HepG2 (cell line): ENCODE measurements around the gene CEP78. TPM values are rescaled to one million over a fixed set of nuclear protein-coding genes. Genes with fewer than 3 reads are reported as not detected.
A peak's percentile ranks its signal among the peaks of the same experiment; 100 is the strongest.

Experiments
- CBX5 ChIP-seq: sonication (generic); formaldehyde crosslinking; IDR thresholded peaks from 2 replicates; pipeline ENCODE4 v1.4.0; 2020; ENCODE audit warnings: missing genetic modification reagents, borderline replicate concordance
- CSRNP1 ChIP-seq: sonication (generic); formaldehyde crosslinking; IDR thresholded peaks from 2 replicates; pipeline ENCODE4 v1.8.1; 2023; ENCODE audit warnings: mild to moderate bottlenecking, missing genetic modification reagents
- HMGA1 ChIP-seq: sonication (generic); formaldehyde crosslinking; conservative IDR thresholded peaks from 2 replicates; pipeline ENCODE4 v1.4.0; 2020; ENCODE audit warnings: missing genetic modification reagents
- HNF4A ChIP-seq: sonication (generic); formaldehyde crosslinking; IDR thresholded peaks from 2 replicates; pipeline ENCODE4 v1.4.0; 2020; ENCODE audit warnings: missing genetic modification reagents
- IKZF4 ChIP-seq: sonication (generic); formaldehyde crosslinking; IDR thresholded peaks from 2 replicates; pipeline ENCODE4 v1.5.1; 2020; ENCODE audit warnings: borderline replicate concordance, mild to moderate bottlenecking, low read depth, missing genetic modification reagents; ENCODE audit errors: not compliant biosample characterization
- KAT8 ChIP-seq: IDR thresholded peaks from 2 replicates; pipeline ENCODE4 v1.6.1; 2016; ENCODE audit warnings: missing genetic modification reagents, missing compliant biosample characterization
- NFE2L2 ChIP-seq: fragments of 150-350 bp; IDR thresholded peaks from 2 replicates; pipeline ENCODE4 v1.6.1; 2014; ENCODE audit warnings: low read length
- PHF20 ChIP-seq: sonication (generic); formaldehyde crosslinking; IDR thresholded peaks from 2 replicates; pipeline ENCODE4 v1.5.0; 2020; ENCODE audit warnings: mild to moderate bottlenecking, missing genetic modification reagents
- POGZ ChIP-seq: sonication (generic); formaldehyde crosslinking; IDR thresholded peaks from 2 replicates; pipeline ENCODE4 v1.4.0; 2020; ENCODE audit warnings: mild to moderate bottlenecking, missing genetic modification reagents
- RFXANK ChIP-seq: IDR thresholded peaks from 2 replicates; pipeline ENCODE4 v1.6.1; 2016
- SIN3B ChIP-seq: fragments of 150-350 bp; IDR thresholded peaks from 2 replicates; pipeline ENCODE4 v1.6.1; 2014; ENCODE audit warnings: low read length
- TBX3 ChIP-seq: fragments of 450-650 bp; IDR thresholded peaks from 2 replicates; pipeline ENCODE4 v1.6.1; 2017; ENCODE audit warnings: antibody characterized with exemption, mild to moderate bottlenecking, inconsistent platforms, borderline replicate concordance
- TCF12 ChIP-seq, 2 experiments: fragments of 450-650 bp in 1 of 2; sonication (generic) in 1 of 2; formaldehyde crosslinking in 1 of 2; IDR thresholded peaks; 2 replicates each; pipeline versions ENCODE4 v1.6.1 to v1.8.0; 2017 to 2022; ENCODE audit warnings: antibody characterized with exemption in 1 of 2, mild to moderate bottlenecking in 1 of 2, missing genetic modification reagents in 1 of 2, moderate library complexity in 1 of 2
- ZNF160 ChIP-seq: sonication (generic); formaldehyde crosslinking; IDR thresholded peaks from 2 replicates; pipeline ENCODE4 v1.8.0; 2022; ENCODE audit warnings: mild to moderate bottlenecking, inconsistent platforms, missing genetic modification reagents
- ZNF333 ChIP-seq: sonication (generic); formaldehyde crosslinking; IDR thresholded peaks from 2 replicates; pipeline ENCODE4 v1.4.0; 2020; ENCODE audit warnings: mild to moderate bottlenecking, missing genetic modification reagents, borderline replicate concordance
- ZNF432 ChIP-seq: sonication (generic); formaldehyde crosslinking; IDR thresholded peaks from 2 replicates; pipeline ENCODE4 v1.5.0; 2020; ENCODE audit warnings: missing genetic modification reagents, mild to moderate bottlenecking, borderline replicate concordance
- ZNF589 ChIP-seq: sonication (generic); formaldehyde crosslinking; conservative IDR thresholded peaks from 2 replicates; pipeline ENCODE4 v1.8.0; 2022; ENCODE audit warnings: mild to moderate bottlenecking, moderate library complexity, missing genetic modification reagents
- ZNF644 ChIP-seq: IDR thresholded peaks from 2 replicates; pipeline ENCODE4 v1.6.1; 2016; ENCODE audit warnings: low read depth
- ZNF784 ChIP-seq: sonication (generic); formaldehyde crosslinking; IDR thresholded peaks from 2 replicates; pipeline ENCODE4 v1.5.1; 2020; ENCODE audit warnings: missing genetic modification reagents, mild to moderate bottlenecking, borderline replicate concordance
- ZNF839 ChIP-seq: sonication (generic); formaldehyde crosslinking; IDR thresholded peaks from 2 replicates; pipeline ENCODE4 v1.4.0; 2020; ENCODE audit warnings: missing genetic modification reagents, mild to moderate bottlenecking, borderline replicate concordance
- ZNF878 ChIP-seq: sonication (generic); formaldehyde crosslinking; IDR thresholded peaks from 2 replicates; pipeline ENCODE4 v1.8.1; 2023; ENCODE audit warnings: mild to moderate bottlenecking, missing genetic modification reagents, moderate library complexity
- ZSCAN20 ChIP-seq: sonication (generic); formaldehyde crosslinking; IDR thresholded peaks from 2 replicates; pipeline ENCODE4 v1.4.0; 2020; ENCODE audit warnings: missing genetic modification reagents, mild to moderate bottlenecking, borderline replicate concordance
- polyA plus RNA-seq, 8 experiments: library from polyadenylated mRNA; depleted of rRNA in 3 of 8; stranded (reverse) in 7 of 8; unstranded in 1 of 8; fragments of >200 nt; fragmentation: Illumina TruSeq in 4 of 8; extraction: Trizol in 4 of 8; gene quantifications; 2 replicates each; pipeline versions ENCODE4 v1.2.1 to v1.2.3, GENCODE V29; 2011 to 2016; ENCODE audit warnings: low read depth in 4 of 8, missing spikeins in 1 of 8, mixed read lengths in 1 of 8; ENCODE audit not compliant: insufficient read depth in 1 of 8
- total RNA-seq, 5 experiments: library from RNA; depleted of rRNA; stranded (reverse); fragments of >200 nt; fragmentation: Illumina TruSeq; extraction: Trizol; gene quantifications; 2 replicates each; pipeline ENCODE4 v1.2.3, GENCODE V29; 2016; ENCODE audit warnings: low read depth in 1 of 5
- TF ChIP-seq, protein P1 (sequence below): sonication (generic); formaldehyde crosslinking; IDR thresholded peaks from 2 replicates; pipeline ENCODE4 v1.8.1; 2023; ENCODE audit warnings: mild to moderate bottlenecking, inconsistent platforms, moderate library complexity, missing genetic modification reagents, borderline replicate concordance
- TF ChIP-seq, protein P2 (sequence below): IDR thresholded peaks from 2 replicates; pipeline ENCODE4 v1.6.1; 2016; ENCODE audit warnings: control low read depth

The CEP78 gene
- total and polyA plus RNA-seq, 2 of the 13 experiments (the other 11 are each of a cell fraction or from before 2014, with no cell fraction given) = 5.1 to 30.8 TPM

- TF ChIP-seq, protein P1, sequence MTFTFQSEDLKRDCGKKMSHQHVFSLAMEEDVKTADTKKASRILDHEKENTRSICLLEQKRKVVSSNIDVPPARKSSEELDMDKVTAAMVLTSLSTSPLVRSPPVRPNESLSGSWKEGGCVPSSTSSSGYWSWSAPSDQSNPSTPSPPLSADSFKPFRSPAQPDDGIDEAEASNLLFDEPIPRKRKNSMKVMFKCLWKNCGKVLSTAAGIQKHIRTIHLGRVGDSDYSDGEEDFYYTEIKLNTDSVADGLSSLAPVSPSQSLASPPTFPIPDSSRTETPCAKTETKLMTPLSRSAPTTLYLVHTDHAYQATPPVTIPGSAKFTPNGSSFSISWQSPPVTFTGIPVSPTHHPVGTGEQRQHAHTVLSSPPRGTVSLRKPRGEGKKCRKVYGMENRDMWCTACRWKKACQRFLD (CRISPR knock-in tag) = no peak
- TF ChIP-seq RFXANK (CRISPR knock-in tag) (no peak; the same call in 1 of the 2 replicates), ZNF333 (no peak), TCF12 (IDR thresholded peaks at IDR 0.05) (no peak), TCF12 (CRISPR knock-in tag; IDR thresholded peaks at IDR 0.05) (0 out of 2 replicates have a peak, but pooled peaks have one; percentile 20), ZNF878 (CRISPR knock-in tag) (peak; percentile 28; the same call in 1 of the 2 replicates), KAT8 (CRISPR knock-in tag) (peak; percentile 77), NFE2L2 (no peak), ZNF644 (CRISPR knock-in tag) (no peak), ZNF160 (CRISPR knock-in tag) (peak; percentile 69; the same call in 1 of the 2 replicates), TBX3 (no peak), IKZF4 (peak; percentile 89), ZNF839 (CRISPR knock-in tag) (no peak), CBX5 (CRISPR knock-in tag) (no peak), CSRNP1 (CRISPR knock-in tag) (no peak), HNF4A (CRISPR knock-in tag) (peak; percentile 32; the same call in 1 of the 2 replicates), ZNF432 (no peak), SIN3B (peak; percentile 59), PHF20 (no peak; the same call in 1 of the 2 replicates), ZNF589 (CRISPR knock-in tag) (peak; percentile 88; the same call in 1 of the 2 replicates), ZNF784 (CRISPR knock-in tag) (no peak), HMGA1 (CRISPR knock-in tag) (no peak), ZSCAN20 (peak; percentile 88; the same call in 1 of the 2 replicates), POGZ (CRISPR knock-in tag) (peak; percentile 90)
- TF ChIP-seq, protein P2, sequence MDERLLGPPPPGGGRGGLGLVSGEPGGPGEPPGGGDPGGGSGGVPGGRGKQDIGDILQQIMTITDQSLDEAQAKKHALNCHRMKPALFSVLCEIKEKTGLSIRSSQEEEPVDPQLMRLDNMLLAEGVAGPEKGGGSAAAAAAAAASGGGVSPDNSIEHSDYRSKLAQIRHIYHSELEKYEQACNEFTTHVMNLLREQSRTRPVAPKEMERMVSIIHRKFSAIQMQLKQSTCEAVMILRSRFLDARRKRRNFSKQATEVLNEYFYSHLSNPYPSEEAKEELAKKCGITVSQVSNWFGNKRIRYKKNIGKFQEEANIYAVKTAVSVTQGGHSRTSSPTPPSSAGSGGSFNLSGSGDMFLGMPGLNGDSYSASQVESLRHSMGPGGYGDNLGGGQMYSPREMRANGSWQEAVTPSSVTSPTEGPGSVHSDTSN (CRISPR knock-in tag) = no peak
Observed at GRCh38 chr9:78235762-78236550, at the start of gene CEP78 (continued).
